IPS-NIHi7 (cell line): ENCODE measurements around the gene PRR14.

Experiments used
- DNase-seq: peaks from one replicate; pipeline ENCODE4 v3.0.0; 2012; ENCODE audit warnings: mixed read lengths; ENCODE audit errors: extremely low spot score

PRR14 gene

GRCh38 chr16:30659507-30660423 lies 9.0 kb downstream of the PRR14 start:
- peak; percentile 57 for DNase-seq

- no peak for DNase-seq
Measured at GRCh38 chr16:30660424-30661261, 9.9 kb downstream of the PRR14 start.

GRCh38 chr16:30662449-30662848 lies 11.7 kb downstream of the PRR14 start:
- no peak for DNase-seq

GRCh38 chr16:30663038-30663437 lies 12.3 kb downstream of the PRR14 start:
- no peak for DNase-seq

GRCh38 chr16:30663820-30664219 lies 13.1 kb downstream of the PRR14 start:
- DNase-seq, result no peak

- DNase-seq, result no peak
Measured at GRCh38 chr16:30664616-30665109, 13.9 kb downstream of the PRR14 start.

GRCh38 chr16:30665155-30665829 lies 14.5 kb downstream of the PRR14 start:
- no peak for DNase-seq

GRCh38 chr16:30665830-30666190 lies 15.1 kb downstream of the PRR14 start:
- DNase-seq, result no peak

- DNase-seq, result no peak
Measured at GRCh38 chr16:30666681-30667080, 15.9 kb downstream of the PRR14 start.

- DNase-seq, result no peak
Measured at GRCh38 chr16:30667361-30667905, 16.7 kb downstream of the PRR14 start.

GRCh38 chr16:30668393-30668792 lies 17.6 kb downstream of the PRR14 start:
- no peak for DNase-seq

- no peak for DNase-seq
Measured at GRCh38 chr16:30669026-30669902, 18.5 kb downstream of the PRR14 start.

GRCh38 chr16:30669903-30670824 lies 19.4 kb downstream of the PRR14 start:
- no peak for DNase-seq

- DNase-seq, result no peak
Measured at GRCh38 chr16:30675143-30675542, 24.4 kb downstream of the PRR14 start.

- DNase-seq, result peak; percentile 80
Measured at GRCh38 chr16:30677931-30678585, 27.3 kb downstream of the PRR14 start.

- DNase-seq, result no peak
Measured at GRCh38 chr16:30678586-30678970, 27.8 kb downstream of the PRR14 start.

GRCh38 chr16:30680326-30680725 lies 29.6 kb downstream of the PRR14 start:
- no peak for DNase-seq

- DNase-seq, result no peak
Measured at GRCh38 chr16:30688701-30689100, 37.9 kb downstream of the PRR14 start.

- peak; percentile 9 for DNase-seq
Measured at GRCh38 chr16:30691907-30692306, 41.1 kb downstream of the PRR14 start.
